A204.1 (cell line): Measurements from ENCODE around the gene PDCL2.

Experiments
- FAIRE-seq: peaks from 2 replicates; lab custom pipeline; 2012; peaks lifted over from hg19 to GRCh38; lab: Jason Lieb, UNC

Gene PDCL2

DNA sequence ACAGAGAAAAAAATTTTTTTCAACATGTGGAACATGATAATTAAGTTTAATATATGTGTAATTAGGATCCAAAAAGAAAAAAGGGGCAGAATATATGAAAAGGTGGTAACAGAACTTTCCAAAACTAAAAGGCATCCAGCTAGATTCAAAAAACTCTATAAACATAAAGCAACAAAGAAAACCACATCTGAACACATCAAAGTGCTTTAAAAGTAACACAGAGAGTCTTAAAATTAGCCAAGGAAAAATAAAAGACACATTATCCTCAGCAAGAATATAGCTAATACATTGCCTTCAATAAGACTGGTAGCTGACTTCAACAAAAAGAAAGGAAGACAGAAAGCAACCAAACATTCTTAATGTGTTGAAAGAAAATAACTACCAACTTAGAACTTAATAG, 53.5 kb downstream of the PDCL2 start:
- no peak for FAIRE-seq

DNA sequence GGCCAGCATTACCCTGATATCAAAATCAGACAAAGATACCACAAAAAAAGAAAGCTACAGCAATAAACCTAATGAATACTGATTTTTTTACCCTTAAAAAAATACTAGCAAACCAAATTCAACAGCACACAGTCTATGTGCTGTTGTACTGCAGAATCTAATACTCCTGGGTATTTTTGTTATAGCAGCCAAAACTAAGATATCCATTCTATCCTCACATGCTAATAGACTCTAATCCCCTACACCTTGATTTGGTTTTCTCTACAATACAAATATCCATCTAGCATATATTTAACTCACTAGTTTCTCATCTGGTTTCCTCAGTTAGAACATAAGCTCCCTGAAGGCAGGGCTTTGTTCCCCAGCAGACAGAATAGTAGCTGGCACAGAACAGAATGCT, 57.7 kb downstream of the PDCL2 start:
- no peak for FAIRE-seq

DNA sequence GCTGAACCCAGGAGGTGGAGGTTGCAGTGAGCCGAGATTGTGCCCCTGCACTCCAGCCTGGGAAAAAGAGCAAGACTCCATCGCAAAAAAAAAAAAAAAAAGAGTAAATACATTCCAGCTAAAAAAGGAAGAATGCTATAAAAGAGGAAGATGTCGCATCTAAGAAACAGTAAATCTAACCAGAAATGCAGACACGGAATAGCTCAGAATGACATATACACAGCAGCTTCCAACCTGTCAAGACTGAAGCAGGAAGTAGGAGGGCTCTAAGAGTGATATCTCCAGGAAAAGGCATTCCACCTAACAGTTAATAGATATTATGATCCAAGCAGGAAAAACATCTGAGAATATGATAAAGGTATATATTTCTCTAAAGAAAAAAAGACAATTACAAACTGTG, 61.4 kb downstream of the PDCL2 start:
- no peak for FAIRE-seq

DNA sequence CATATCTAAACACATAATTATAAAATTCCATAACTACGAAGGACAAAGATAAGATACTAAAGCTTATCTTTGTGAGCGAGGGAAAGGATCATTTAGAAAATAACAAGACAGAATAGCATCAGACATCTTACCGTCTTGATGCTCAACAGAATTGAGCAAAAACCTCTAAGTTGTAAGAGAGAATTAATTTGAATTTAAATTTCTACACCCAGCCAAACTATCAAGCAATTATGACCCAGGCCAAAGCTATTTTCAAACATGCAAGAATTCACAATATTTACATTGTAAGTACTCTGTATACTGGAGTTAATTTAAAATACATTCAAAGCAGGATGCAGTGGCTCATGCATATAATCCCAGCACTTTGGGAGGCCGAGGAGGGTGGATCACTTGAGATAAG, 61.9 kb downstream of the PDCL2 start:
- FAIRE-seq = no peak

DNA sequence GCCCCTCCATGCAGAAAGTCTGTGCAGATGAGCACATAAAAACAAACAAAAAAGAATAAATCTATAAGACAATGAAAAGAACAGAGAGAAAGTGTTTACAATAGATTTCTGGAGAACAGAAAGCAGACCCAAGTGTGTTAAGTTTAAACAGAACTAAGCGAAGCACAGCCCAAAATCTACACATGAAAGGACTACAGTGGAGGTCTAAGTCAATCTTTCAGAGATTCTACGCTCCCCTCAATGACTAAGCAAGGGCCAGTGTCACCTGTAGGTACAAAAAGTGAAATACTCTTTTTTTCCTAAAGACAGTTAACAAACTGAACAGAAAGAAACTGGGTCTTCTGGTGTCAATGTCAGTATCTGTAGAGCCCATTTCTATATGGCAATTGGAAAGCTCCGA, 63.6 kb downstream of the PDCL2 start:
- no peak for FAIRE-seq

DNA sequence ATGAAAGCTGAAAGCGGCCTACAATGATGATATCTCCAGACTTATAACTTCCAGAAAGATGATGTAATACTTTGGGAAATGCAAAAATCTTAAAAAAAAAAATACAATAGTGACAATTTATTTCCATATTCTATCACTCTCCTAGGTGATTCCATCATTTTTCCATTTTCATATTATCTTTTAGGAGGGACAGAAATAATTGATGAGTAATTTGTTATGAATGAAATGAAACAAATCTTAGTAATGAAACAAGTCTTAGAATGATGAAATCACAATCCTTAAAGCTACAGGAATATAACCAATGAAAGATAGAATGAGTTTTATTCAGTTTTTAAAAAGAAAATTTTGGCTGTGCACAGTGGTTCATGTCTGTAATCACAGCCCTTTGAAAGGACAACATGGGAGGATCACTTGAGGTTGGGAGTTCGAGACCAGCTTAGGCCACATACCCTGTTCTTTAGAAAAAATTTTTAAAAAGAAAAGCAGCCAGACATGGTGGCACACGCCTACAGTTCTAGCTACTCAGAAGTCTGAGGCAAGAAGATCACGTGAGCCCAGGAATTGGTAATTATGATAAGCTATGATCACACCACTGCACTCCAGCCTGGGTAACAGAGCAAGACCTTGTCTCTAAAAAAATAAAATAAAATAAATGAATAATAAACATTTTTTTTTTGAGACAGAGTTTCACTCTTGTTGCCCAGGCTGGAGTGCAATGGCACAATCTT, 67.0 kb downstream of the PDCL2 start:
- FAIRE-seq = peak; percentile 30

DNA sequence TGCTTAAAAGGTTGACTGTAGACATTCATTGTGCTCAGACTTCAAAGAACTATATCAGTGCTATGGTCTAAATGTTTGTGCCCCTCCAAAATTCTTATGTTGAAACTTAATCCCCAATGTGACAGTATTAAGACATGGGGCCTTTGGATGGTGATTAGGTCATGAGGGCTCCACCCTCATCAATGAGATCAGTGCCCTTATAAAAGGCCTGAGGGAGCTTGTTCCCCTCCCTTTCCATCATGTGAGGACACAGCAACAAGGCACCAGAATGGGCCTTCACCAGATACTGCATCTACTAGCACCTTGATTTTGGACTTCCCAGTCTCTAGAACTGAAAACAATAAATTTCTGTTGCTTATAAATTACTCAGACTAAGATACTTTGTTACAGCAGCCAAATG, 73.6 kb downstream of the PDCL2 start:
- no peak for FAIRE-seq

DNA sequence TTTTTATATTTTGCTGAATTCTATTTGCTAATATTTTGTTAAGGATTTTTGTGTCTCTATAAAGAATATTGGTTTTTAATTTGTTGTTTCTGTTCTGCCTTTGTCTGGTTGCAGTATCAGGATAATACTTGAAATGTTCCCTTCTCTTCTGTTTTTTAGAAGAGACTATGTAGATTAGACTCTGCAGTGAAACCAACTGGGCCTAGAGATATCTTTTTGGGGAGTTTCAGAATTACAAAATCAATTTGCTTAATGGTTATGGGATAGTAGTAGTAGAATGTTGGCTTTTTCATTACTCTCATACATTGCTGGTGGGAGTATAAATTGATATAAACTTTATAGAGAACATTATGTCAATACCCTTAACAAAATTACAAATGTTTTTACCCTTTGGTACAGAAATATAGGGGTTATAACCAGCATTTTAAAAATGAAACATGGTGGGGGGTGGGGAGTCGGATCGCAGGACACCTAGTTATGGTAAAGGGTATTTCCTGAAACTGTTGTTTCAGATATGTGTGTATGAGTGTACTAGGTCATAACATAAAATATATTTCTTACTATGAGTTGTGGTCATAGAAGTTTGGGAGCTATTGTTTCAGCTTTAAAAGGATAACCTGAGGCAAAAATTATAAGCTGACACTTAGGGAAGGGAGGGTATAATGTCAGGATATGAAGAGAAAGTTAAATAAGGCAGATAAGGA, 74.4 kb downstream of the PDCL2 start:
- no peak for FAIRE-seq

DNA sequence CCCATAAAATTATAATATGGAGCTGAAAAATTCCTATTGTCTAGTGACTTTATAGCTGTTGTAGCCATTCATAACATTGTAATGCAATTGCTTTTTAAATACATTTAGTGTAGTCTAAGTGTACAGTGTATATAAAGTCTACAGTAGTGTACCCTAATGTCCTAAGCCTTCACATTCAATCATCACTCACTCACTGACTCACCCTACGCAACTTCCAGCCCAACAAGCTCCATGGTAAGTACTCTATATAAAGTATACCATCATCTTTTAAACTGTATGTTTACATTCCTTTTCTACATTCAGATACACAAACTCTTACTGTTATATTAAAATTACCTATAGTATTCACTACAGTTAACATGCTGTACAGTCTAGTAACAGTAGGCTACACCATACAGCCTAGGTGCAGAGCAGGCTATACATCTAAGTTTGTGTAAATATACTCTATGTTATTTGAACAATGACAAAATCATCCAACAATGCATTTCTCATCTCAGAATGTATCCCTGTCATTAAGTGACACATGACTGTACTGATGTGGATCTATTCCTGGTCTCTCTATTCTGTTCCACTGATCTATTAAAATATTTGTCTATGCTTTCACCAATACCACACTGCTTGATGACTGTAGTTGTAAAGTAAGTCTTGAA, 79.0 kb downstream of the PDCL2 start:
- no peak for FAIRE-seq

DNA sequence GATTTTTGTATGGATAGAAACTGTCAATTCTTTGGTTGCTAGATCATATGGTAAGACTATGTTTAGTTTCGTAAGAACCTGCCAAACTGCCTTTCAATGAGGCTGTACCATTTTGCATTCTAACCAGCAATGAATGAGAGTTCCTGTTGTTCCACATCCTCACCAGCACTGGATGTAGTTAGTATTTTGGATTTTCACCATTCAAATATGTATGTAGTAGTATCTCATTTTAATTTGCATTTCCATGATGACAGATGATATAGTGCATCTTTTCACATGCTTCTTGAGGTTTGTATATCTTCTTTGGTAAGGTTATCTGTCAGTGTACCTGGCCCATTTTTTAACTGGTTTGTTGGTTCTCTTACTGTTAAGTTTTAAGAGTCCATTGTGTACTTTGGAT, 80.0 kb downstream of the PDCL2 start:
- FAIRE-seq = no peak

DNA sequence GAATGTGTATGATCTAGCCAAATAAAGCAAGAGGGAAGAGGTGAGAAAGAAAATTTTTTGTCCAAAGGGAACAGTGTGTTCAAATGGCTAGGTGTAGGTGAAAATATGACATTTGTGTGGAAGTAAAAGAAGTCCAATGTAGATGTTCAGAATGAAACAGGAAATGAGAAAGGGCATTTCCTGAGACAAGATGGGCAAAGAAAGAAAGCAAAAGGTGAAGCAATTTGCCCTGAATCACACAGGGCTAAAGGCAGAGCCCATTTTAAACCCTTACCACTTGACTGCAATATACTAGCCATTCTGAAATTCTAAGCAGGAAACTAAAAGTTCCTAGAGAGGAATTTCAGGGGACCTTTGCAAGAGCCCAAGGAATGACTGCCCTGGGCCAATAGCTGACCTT, 81.4 kb downstream of the PDCL2 start:
- FAIRE-seq = no peak

DNA sequence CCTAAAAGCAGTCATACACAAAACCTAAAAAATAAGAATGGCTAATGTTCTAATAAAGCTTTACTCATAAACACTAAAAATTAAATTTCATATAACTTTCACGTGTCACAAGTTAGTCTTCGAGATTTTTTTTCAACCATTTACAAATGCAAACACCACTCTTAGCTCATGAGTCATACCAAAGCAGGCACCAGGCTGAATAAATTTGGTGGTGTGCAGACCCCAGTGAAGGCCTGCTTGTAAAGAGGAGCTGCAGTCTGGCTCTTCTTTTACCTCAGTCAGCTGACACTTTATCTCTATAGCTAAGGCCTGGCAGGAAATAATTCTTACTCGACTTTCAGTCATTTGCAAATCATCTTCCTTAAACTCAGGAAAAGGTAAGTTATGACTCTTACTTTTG, 82.8 kb downstream of the PDCL2 start:
- FAIRE-seq = no peak

DNA sequence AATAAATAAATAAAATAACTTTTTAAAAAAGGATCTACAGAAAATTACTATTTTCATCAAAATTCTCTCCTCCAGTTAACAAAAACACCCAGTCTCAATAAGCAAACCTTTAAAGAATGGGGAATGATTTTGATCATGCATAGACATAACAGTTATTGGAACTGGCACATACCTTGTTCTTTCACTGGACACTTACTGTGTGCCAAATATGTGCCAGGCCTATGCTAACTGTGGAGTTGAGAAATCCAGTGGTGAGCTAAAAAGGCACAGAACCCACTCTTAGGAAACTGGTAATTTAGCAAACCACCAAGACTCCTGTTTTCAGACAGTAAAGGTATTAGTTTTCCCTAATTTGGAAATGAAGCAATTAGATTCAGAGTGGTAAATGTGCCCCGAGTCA, 84.4 kb downstream of the PDCL2 start:
- FAIRE-seq = no peak
